ENCODE measurements around the gene SPTA1.
"Not testable (repeated sequence)": the region's sequence is repeated elsewhere in the genome, so short reads cannot be mapped to it uniquely, and the experiment has no call there.

The SPTA1 gene

GRCh38 chr1:158714754-158715153 is 28.2 kb upstream of the SPTA1 start:
- H3K4me3 ChIP-seq (ENCODE audit: low read depth in 1 of 2, low read length in 2 of 2) = no peak overlapping the region
- H3K9me3 ChIP-seq (ENCODE audit: low read length) = no peaks in the 10 kb centered on the region
- no peak overlapping the region for H3K27ac ChIP-seq (ENCODE audit: low read depth, low read length)
- no peak overlapping the region for H3K9ac ChIP-seq (ENCODE audit: low read length)
- H3K4me1 ChIP-seq (ENCODE audit: insufficient read depth, low read length) = no peaks in the 10 kb centered on the region
- H3K36me3 ChIP-seq (ENCODE audit: insufficient read depth, low read length) = no peaks in the 10 kb centered on the region
- H3K27me3 ChIP-seq (ENCODE audit: control insufficient read depth in 1 of 2, insufficient read depth in 2 of 2, low read length in 2 of 2) = no peaks in the 10 kb centered on the region

GRCh38 chr1:158711098-158711497 is 24.6 kb upstream of the SPTA1 start:
- no peaks in the 10 kb centered on the region for H3K36me3 ChIP-seq (ENCODE audit: insufficient read depth, low read length)
- H3K9ac ChIP-seq (ENCODE audit: low read length) = no peak overlapping the region
- H3K4me1 ChIP-seq (ENCODE audit: insufficient read depth, low read length) = no peaks in the 10 kb centered on the region
- no peaks in the 10 kb centered on the region for H3K27me3 ChIP-seq (ENCODE audit: control insufficient read depth in 1 of 2, insufficient read depth in 2 of 2, low read length in 2 of 2)
- no peak overlapping the region for H3K4me3 ChIP-seq (ENCODE audit: low read depth in 1 of 2, low read length in 2 of 2)
- H3K27ac ChIP-seq (ENCODE audit: low read depth, low read length) = no peak overlapping the region
- H3K9me3 ChIP-seq (ENCODE audit: low read length) = no peaks in the 10 kb centered on the region

DNA sequence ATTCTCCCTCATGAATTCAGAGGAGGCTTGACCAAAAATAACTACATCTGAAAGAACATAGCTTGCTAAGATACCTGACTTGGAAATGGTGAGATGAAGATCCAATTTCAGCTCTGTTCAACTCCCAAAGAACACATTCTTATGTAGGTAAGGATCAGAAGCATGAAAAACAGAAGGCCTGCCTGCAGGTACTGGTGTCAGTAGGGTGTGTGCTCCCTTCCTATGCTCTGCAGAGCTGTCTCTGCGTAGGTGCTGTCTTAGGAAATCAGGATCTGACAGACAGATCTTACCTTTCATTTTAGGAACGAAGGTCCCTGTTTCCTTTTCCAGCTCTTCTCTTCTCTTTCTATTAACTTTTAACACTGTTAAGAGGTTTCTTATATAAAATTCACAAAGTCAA is 19.6 kb upstream of the SPTA1 start:
- no peak overlapping the region for H3K27ac ChIP-seq (ENCODE audit: low read depth, low read length)
- no peaks in the 10 kb centered on the region for H3K9me3 ChIP-seq (ENCODE audit: low read length)
- no peaks in the 10 kb centered on the region for H3K4me1 ChIP-seq (ENCODE audit: insufficient read depth, low read length)
- H3K9ac ChIP-seq (ENCODE audit: low read length) = no peak overlapping the region
- no peaks in the 10 kb centered on the region for H3K27me3 ChIP-seq (ENCODE audit: control insufficient read depth in 1 of 2, insufficient read depth in 2 of 2, low read length in 2 of 2)
- no peaks in the 10 kb centered on the region for H3K36me3 ChIP-seq (ENCODE audit: insufficient read depth, low read length)
- H3K4me3 ChIP-seq (ENCODE audit: low read depth in 1 of 2, low read length in 2 of 2) = no peak overlapping the region

DNA sequence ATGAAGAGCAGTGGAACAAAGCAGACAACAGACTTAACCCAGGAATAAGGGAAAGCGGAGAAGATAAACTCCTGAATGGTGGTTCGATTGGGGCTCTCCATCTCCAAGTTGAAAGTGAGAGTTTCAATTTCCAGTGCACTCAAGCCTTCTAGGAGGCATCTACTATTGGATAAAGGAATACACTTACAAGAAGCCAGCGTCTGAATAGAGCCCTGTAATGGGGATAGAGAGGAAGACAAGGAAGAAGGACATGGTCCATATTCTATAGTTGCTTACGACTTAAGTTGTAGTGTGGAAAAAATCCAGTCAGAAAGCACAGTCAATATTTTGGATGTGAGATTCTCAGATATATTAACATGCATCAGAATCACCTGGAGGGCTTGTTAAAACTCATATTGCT is 14.0 kb upstream of the SPTA1 start, which contains the start of gene OR6K2:
Gene OR6K2 (minus strand): TSS at position 101 of the 400 bp plus-strand sequence. CDS start 0 bp downstream, at position 101.
- H3K4me1 ChIP-seq (ENCODE audit: insufficient read depth, low read length) = no peaks in the 10 kb centered on the region
- no peak within 1 kb of the TSS for H3K27ac ChIP-seq (ENCODE audit: low read depth, low read length)
- no peak within 1 kb of the TSS for H3K4me3 ChIP-seq (ENCODE audit: low read depth in 1 of 2, low read length in 2 of 2)
- no peak within 1 kb of the TSS for H3K9ac ChIP-seq (ENCODE audit: low read length)
- H3K36me3 ChIP-seq (ENCODE audit: insufficient read depth, low read length) = no peaks in the 10 kb centered on the region
- no peaks in the 10 kb centered on the region for H3K9me3 ChIP-seq (ENCODE audit: low read length)
- no peaks in the 10 kb centered on the region for H3K27me3 ChIP-seq (ENCODE audit: control insufficient read depth in 1 of 2, insufficient read depth in 2 of 2, low read length in 2 of 2)

- no peaks in the 10 kb centered on the region for H3K36me3 ChIP-seq (ENCODE audit: insufficient read depth, low read length)
- no peak overlapping the region for H3K4me3 ChIP-seq (ENCODE audit: low read depth in 1 of 2, low read length in 2 of 2)
- H3K9me3 ChIP-seq (ENCODE audit: low read length) = no peaks in the 10 kb centered on the region
- H3K9ac ChIP-seq (ENCODE audit: low read length) = no peak overlapping the region
- H3K27ac ChIP-seq (ENCODE audit: low read depth, low read length) = no peak overlapping the region
- H3K27me3 ChIP-seq (ENCODE audit: control insufficient read depth in 1 of 2, insufficient read depth in 2 of 2, low read length in 2 of 2) = no peaks in the 10 kb centered on the region
- no peaks in the 10 kb centered on the region for H3K4me1 ChIP-seq (ENCODE audit: insufficient read depth, low read length)
Observed at GRCh38 chr1:158694596-158694995, 8.1 kb upstream of the SPTA1 start.

GRCh38 chr1:158692356-158692755 is 5.8 kb upstream of the SPTA1 start:
- Histone ChIP-seq H3K4me3 (ENCODE audit: low read depth in 1 of 2, low read length in 2 of 2) (no peak overlapping the region), H3K27ac (ENCODE audit: low read depth, low read length) (no peak overlapping the region), H3K27me3 (ENCODE audit: control insufficient read depth in 1 of 2, insufficient read depth in 2 of 2, low read length in 2 of 2) (no peaks in the 10 kb centered on the region), H3K9ac (ENCODE audit: low read length) (no peak overlapping the region), H3K9me3 (ENCODE audit: low read length) (no peaks in the 10 kb centered on the region), H3K36me3 (ENCODE audit: insufficient read depth, low read length) (no peaks in the 10 kb centered on the region), H3K4me1 (ENCODE audit: insufficient read depth, low read length) (no peaks in the 10 kb centered on the region)

DNA sequence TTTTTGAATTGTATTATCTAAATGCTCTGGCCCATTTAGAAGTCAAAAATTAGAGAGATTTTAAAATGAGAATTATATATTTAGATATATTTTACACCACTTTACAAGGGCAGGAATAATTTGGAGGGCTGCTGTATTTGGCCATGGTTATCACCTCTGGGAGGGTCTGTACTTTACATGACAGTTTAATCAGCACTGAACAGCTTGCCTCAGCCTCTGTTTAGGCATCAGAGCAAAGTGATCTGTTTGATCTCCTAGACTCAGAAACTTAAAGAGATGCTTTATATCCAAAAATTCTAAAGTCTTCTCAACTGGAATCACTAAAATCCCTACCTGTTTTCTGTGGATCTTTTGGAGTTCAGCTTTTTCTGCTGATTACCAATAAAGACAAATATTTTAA is 5.4 kb upstream of the SPTA1 start:
- no peak overlapping the region for H3K9ac ChIP-seq (ENCODE audit: low read length)
- H3K4me1 ChIP-seq (ENCODE audit: insufficient read depth, low read length) = no peaks in the 10 kb centered on the region
- H3K9me3 ChIP-seq (ENCODE audit: low read length) = no peaks in the 10 kb centered on the region
- no peaks in the 10 kb centered on the region for H3K36me3 ChIP-seq (ENCODE audit: insufficient read depth, low read length)
- no peak overlapping the region for H3K4me3 ChIP-seq (ENCODE audit: low read depth in 1 of 2, low read length in 2 of 2)
- H3K27ac ChIP-seq (ENCODE audit: low read depth, low read length) = no peak overlapping the region
- no peaks in the 10 kb centered on the region for H3K27me3 ChIP-seq (ENCODE audit: control insufficient read depth in 1 of 2, insufficient read depth in 2 of 2, low read length in 2 of 2)

- H3K9me3 ChIP-seq (ENCODE audit: low read length); H3K9ac ChIP-seq (ENCODE audit: low read length); H3K36me3 ChIP-seq (ENCODE audit: insufficient read depth, low read length); H3K27me3 ChIP-seq (ENCODE audit: control insufficient read depth in 1 of 2, insufficient read depth in 2 of 2, low read length in 2 of 2); H3K27ac ChIP-seq (ENCODE audit: low read depth, low read length); H3K4me3 ChIP-seq (ENCODE audit: low read depth in 1 of 2, low read length in 2 of 2); H3K4me1 ChIP-seq (ENCODE audit: insufficient read depth, low read length): not testable (repeated sequence)
Observed at GRCh38 chr1:158691149-158691548, 4.6 kb upstream of the SPTA1 start.

GRCh38 chr1:158689875-158690274 is 3.4 kb upstream of the SPTA1 start:
- Histone ChIP-seq H3K9me3 (ENCODE audit: low read length) (no peaks in the 10 kb centered on the region), H3K4me1 (ENCODE audit: insufficient read depth, low read length) (no peaks in the 10 kb centered on the region), H3K36me3 (ENCODE audit: insufficient read depth, low read length) (no peaks in the 10 kb centered on the region), H3K27me3 (ENCODE audit: control insufficient read depth in 1 of 2, insufficient read depth in 2 of 2, low read length in 2 of 2) (no peaks in the 10 kb centered on the region), H3K4me3 (ENCODE audit: low read depth in 1 of 2, low read length in 2 of 2) (no peak overlapping the region), H3K9ac (ENCODE audit: low read length) (no peak overlapping the region), H3K27ac (ENCODE audit: low read depth, low read length) (no peak overlapping the region)

GRCh38 chr1:158689110-158689509 is 2.6 kb upstream of the SPTA1 start:
- Histone ChIP-seq H3K9ac (ENCODE audit: low read length) (no peak overlapping the region), H3K4me1 (ENCODE audit: insufficient read depth, low read length) (no peaks in the 10 kb centered on the region), H3K36me3 (ENCODE audit: insufficient read depth, low read length) (no peaks in the 10 kb centered on the region), H3K4me3 (ENCODE audit: low read depth in 1 of 2, low read length in 2 of 2) (no peak overlapping the region), H3K27me3 (ENCODE audit: control insufficient read depth in 1 of 2, insufficient read depth in 2 of 2, low read length in 2 of 2) (no peaks in the 10 kb centered on the region), H3K27ac (ENCODE audit: low read depth, low read length) (no peak overlapping the region), H3K9me3 (ENCODE audit: low read length) (no peaks in the 10 kb centered on the region)

GRCh38 chr1:158688343-158688742 is 1.8 kb upstream of the SPTA1 start:
- H3K27me3 ChIP-seq (ENCODE audit: control insufficient read depth in 1 of 2, insufficient read depth in 2 of 2, low read length in 2 of 2); H3K4me1 ChIP-seq (ENCODE audit: insufficient read depth, low read length); H3K27ac ChIP-seq (ENCODE audit: low read depth, low read length); H3K36me3 ChIP-seq (ENCODE audit: insufficient read depth, low read length); H3K4me3 ChIP-seq (ENCODE audit: low read depth in 1 of 2, low read length in 2 of 2); H3K9me3 ChIP-seq (ENCODE audit: low read length); H3K9ac ChIP-seq (ENCODE audit: low read length): not testable (repeated sequence)

- Histone ChIP-seq H3K27ac (ENCODE audit: low read depth, low read length) (no peak overlapping the region), H3K9me3 (ENCODE audit: low read length) (no peaks in the 10 kb centered on the region), H3K9ac (ENCODE audit: low read length) (no peak overlapping the region), H3K4me1 (ENCODE audit: insufficient read depth, low read length) (no peaks in the 10 kb centered on the region), H3K27me3 (ENCODE audit: control insufficient read depth in 1 of 2, insufficient read depth in 2 of 2, low read length in 2 of 2) (no peaks in the 10 kb centered on the region), H3K36me3 (ENCODE audit: insufficient read depth, low read length) (no peaks in the 10 kb centered on the region), H3K4me3 (ENCODE audit: low read depth in 1 of 2, low read length in 2 of 2) (no peak overlapping the region)
Observed at GRCh38 chr1:158687037-158687436, 522 bp upstream of the SPTA1 start.

Measured in muscle layer of colon (tissue), 2 donors.